Psoas muscle (tissue), 8 donors: ENCODE data around the gene GSTA3. TPM values are rescaled to one million over a fixed set of nuclear protein-coding genes. Genes with fewer than 3 reads are reported as not detected.
"Not testable (repeated sequence)": the region's sequence is repeated elsewhere in the genome, so short reads cannot be mapped to it uniquely, and the experiment has no call there.

Experiments
- ATAC-seq, 4 donors: fragments of 200-7000 bp; cut with Tn5 transposase; one replicate each; pipeline ENCODE4 v1.9.1; 2020; ENCODE audit warnings: moderate library complexity in 3 of 4, mild to moderate bottlenecking in 2 of 4
- DNase-seq, 2 donors: peaks; one replicate each; pipeline ENCODE4 v3.0.0-alpha.2; 2020
- H3K27ac ChIP-seq: fragments of 200-600 bp; one replicate; pipeline ENCODE4 v1.8.0; 2022
- H3K27me3 ChIP-seq, 3 donors: fragments of 200-600 bp in 1 of 3; one replicate each; pipeline versions ENCODE4 v1.6.1 to v1.8.0; 2013 to 2022; ENCODE audit warnings: low read length in 2 of 3, mild to moderate bottlenecking in 2 of 3, moderate library complexity in 1 of 3; ENCODE audit not compliant: insufficient read depth in 3 of 3
- H3K36me3 ChIP-seq, 2 donors: fragments of 200-600 bp in 1 of 2; one replicate each; pipeline versions ENCODE4 v1.6.1 to v1.8.0; 2013 to 2022; ENCODE audit warnings: low read depth in 1 of 2, mild to moderate bottlenecking in 1 of 2, moderate library complexity in 1 of 2; ENCODE audit not compliant: insufficient read depth in 1 of 2
- H3K4me1 ChIP-seq: fragments of 200-600 bp; one replicate; pipeline ENCODE4 v1.8.0; 2022
- H3K4me3 ChIP-seq: fragments of 200-600 bp; one replicate; pipeline ENCODE4 v1.8.0; 2022; ENCODE audit warnings: mild to moderate bottlenecking
- H3K9me3 ChIP-seq: fragments of 200-600 bp; one replicate; pipeline ENCODE4 v1.8.0; 2022
- WGBS, 3 donors: extraction: QIAGEN DNeasy Blood & Tissue Kit; methylation state at CpG; one replicate each; pipeline versions ENCODE4 v1.1.6 to v1.1.7; 2013; 5-methylcytosine and 5-hydroxymethylcytosine counted together
- intact Hi-C, 2 donors: fragments of 100-400 bp; cut with DNase I; formaldehyde crosslinking; loops; one replicate each; pipeline versions ENCODE4 v1.11.0 to v1.14.2; 2022
- polyA plus RNA-seq, 3 donors: library from polyadenylated mRNA; stranded (reverse); fragments of 200-250 nt; gene quantifications; one replicate each; pipeline ENCODE4 v1.2.3, GENCODE V29; 2013
- total RNA-seq, 4 donors: library from RNA; stranded (reverse); fragmentation: NEBNext Ultra II Directional in 2 of 4; extraction: Animal tissue kit (Norgen Biotek cat#: 25700) in 2 of 4; gene quantifications; one replicate each; pipeline versions ENCODE4 v1.2.1 to v1.2.4, GENCODE V29; 2021 to 2023
- TF ChIP-seq, protein P1 (sequence below): fragments of 200-600 bp; IDR thresholded peaks from one replicate; pipeline ENCODE4 v1.8.0; 2022; ENCODE audit warnings: antibody characterized with exemption
- donor health status: healthy with polysubstance abuse.
- donor health status: DM: no; HTN: no; CAD: no; lungs with moderate emphysema.
- donor health status: Bipolar disorder and iron deficiency.
- donor health status: healthy.
- donor health status: DM: yes; HTN: yes; CAD: no.
- donor health status: DM: no; HTN: no; CAD: no.
- donor health status: DM: no; HTN: no; CAD: no.
- donor health status: DM: yes; HTN: yes; CAD: no.

Gene GSTA3
- total and polyA plus RNA-seq, 7 donors: not detected

GRCh38 chr6:52946306-52946705 lies 36.8 kb upstream of the GSTA3 start:
- Histone ChIP-seq H3K4me3 (no peak overlapping the region), H3K27ac (no peak overlapping the region), H3K27me3 (no peaks in the 10 kb centered on the region), H3K9me3 (no peaks in the 10 kb centered on the region), H3K36me3 (no peaks in the 10 kb centered on the region), H3K4me1 (no peaks in the 10 kb centered on the region)
- intact Hi-C loops: no loop called here
- TF ChIP-seq, protein P1, sequence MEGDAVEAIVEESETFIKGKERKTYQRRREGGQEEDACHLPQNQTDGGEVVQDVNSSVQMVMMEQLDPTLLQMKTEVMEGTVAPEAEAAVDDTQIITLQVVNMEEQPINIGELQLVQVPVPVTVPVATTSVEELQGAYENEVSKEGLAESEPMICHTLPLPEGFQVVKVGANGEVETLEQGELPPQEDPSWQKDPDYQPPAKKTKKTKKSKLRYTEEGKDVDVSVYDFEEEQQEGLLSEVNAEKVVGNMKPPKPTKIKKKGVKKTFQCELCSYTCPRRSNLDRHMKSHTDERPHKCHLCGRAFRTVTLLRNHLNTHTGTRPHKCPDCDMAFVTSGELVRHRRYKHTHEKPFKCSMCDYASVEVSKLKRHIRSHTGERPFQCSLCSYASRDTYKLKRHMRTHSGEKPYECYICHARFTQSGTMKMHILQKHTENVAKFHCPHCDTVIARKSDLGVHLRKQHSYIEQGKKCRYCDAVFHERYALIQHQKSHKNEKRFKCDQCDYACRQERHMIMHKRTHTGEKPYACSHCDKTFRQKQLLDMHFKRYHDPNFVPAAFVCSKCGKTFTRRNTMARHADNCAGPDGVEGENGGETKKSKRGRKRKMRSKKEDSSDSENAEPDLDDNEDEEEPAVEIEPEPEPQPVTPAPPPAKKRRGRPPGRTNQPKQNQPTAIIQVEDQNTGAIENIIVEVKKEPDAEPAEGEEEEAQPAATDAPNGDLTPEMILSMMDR: no peak
- ATAC-seq (no peak), DNase-seq (no peak)
- whole genome bisulfite sequencing, 3 donors: 30 to 34% (median 34%) methylated on average over 5 of the region's 5 CpGs

GRCh38 chr6:52942821-52943220 lies 33.3 kb upstream of the GSTA3 start:
- H3K27me3 ChIP-seq, H3K27ac ChIP-seq, H3K4me3 ChIP-seq, ATAC-seq, H3K9me3 ChIP-seq, DNase-seq, H3K4me1 ChIP-seq, H3K36me3 ChIP-seq, intact Hi-C loops: not testable (repeated sequence)
- 85 to 89% (median 85%) methylated on average over 10 of the region's 10 CpGs for WGBS, 3 donors

- Histone ChIP-seq H3K27ac (no peak overlapping the region), H3K27me3 (no peaks in the 10 kb centered on the region), H3K36me3 (no peaks in the 10 kb centered on the region), H3K9me3 (no peaks in the 10 kb centered on the region), H3K4me1 (no peaks in the 10 kb centered on the region), H3K4me3 (no peak overlapping the region)
- no peak for ATAC-seq
- WGBS, 3 donors: 71 to 76% (median 73%) methylated on average over 4 of the region's 4 CpGs
- no peak for DNase-seq
- TF ChIP-seq, protein P1: no peak
- intact Hi-C loops: no loop called here
These were observed 32.7 kb upstream of the GSTA3 start for GRCh38 chr6:52942221-52942620.

DNA sequence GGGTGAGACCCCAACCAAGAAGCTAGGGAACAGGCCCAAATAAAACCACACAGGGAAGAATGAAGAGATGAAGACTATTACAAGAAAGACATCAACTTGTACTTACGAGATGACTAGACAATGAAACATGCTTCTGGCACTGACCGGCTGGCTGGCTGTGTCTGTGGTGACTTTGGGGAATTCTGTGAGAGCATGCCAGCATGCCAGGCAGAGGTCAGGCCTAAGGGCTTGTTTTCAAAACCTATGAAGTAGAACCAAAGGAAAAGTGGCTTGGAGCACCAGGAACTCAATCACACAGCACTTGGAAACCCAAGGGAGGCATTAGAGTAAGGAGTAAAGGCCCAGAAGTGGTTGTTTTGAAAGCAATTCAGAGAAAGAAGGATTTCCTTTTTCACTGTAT lies 28.4 kb upstream of the GSTA3 start:
- no peak for ATAC-seq
- H3K36me3 ChIP-seq: no peaks in the 10 kb centered on the region
- intact Hi-C loops: no loop called here
- H3K4me1 ChIP-seq: no peaks in the 10 kb centered on the region
- H3K4me3 ChIP-seq: no peak overlapping the region
- no peak for DNase-seq
- no peaks in the 10 kb centered on the region for H3K9me3 ChIP-seq
- TF ChIP-seq, protein P1: no peak
- no peak overlapping the region for H3K27ac ChIP-seq
- no peaks in the 10 kb centered on the region for H3K27me3 ChIP-seq
- 30 to 58% (median 43%) methylated on average over 2 of the region's 2 CpGs for WGBS, 3 donors

- Histone ChIP-seq H3K36me3 (no peaks in the 10 kb centered on the region), H3K27me3 (no peaks in the 10 kb centered on the region), H3K4me1 (no peaks in the 10 kb centered on the region), H3K27ac (no peak overlapping the region), H3K4me3 (no peak overlapping the region), H3K9me3 (no peaks in the 10 kb centered on the region)
- 82 to 91% (median 83%) methylated on average over 2 of the region's 2 CpGs for WGBS, 3 donors
- ATAC-seq (no peak), DNase-seq (no peak)
- intact Hi-C loops: no loop called here
- TF ChIP-seq, protein P1: no peak
These were observed 24.3 kb upstream of the GSTA3 start for GRCh38 chr6:52933778-52934177.
